ENCODE data around the gene DDAH1. TPM values are rescaled to one million over a fixed set of nuclear protein-coding genes. Genes with fewer than 3 reads are reported as not detected.

Gene DDAH1
- polyA plus RNA-seq, 1 donor from 2014 or later = 42.7 TPM

GRCh38 chr1:85433096-85433495 is 31.9 kb downstream of the DDAH1 start:
- no peak overlapping the region for H2AFZ ChIP-seq (ENCODE audit: low read depth, low read length)
- H3K9me2 ChIP-seq (ENCODE audit: insufficient read depth, low read length) = no peaks in the 10 kb centered on the region
- TF ChIP-seq POLR2AphosphoS5 (IDR thresholded peaks at IDR 0.05) = no peak
- TF ChIP-seq, protein P1, sequence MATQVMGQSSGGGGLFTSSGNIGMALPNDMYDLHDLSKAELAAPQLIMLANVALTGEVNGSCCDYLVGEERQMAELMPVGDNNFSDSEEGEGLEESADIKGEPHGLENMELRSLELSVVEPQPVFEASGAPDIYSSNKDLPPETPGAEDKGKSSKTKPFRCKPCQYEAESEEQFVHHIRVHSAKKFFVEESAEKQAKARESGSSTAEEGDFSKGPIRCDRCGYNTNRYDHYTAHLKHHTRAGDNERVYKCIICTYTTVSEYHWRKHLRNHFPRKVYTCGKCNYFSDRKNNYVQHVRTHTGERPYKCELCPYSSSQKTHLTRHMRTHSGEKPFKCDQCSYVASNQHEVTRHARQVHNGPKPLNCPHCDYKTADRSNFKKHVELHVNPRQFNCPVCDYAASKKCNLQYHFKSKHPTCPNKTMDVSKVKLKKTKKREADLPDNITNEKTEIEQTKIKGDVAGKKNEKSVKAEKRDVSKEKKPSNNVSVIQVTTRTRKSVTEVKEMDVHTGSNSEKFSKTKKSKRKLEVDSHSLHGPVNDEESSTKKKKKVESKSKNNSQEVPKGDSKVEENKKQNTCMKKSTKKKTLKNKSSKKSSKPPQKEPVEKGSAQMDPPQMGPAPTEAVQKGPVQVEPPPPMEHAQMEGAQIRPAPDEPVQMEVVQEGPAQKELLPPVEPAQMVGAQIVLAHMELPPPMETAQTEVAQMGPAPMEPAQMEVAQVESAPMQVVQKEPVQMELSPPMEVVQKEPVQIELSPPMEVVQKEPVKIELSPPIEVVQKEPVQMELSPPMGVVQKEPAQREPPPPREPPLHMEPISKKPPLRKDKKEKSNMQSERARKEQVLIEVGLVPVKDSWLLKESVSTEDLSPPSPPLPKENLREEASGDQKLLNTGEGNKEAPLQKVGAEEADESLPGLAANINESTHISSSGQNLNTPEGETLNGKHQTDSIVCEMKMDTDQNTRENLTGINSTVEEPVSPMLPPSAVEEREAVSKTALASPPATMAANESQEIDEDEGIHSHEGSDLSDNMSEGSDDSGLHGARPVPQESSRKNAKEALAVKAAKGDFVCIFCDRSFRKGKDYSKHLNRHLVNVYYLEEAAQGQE (IDR thresholded peaks at IDR 0.05; ENCODE audit: borderline replicate concordance) = no peak
- no peak for TF ChIP-seq TAF1 (IDR thresholded peaks at IDR 0.05; ENCODE audit: low read depth)
- TF ChIP-seq EZH2 (IDR thresholded peaks at IDR 0.05; ENCODE audit: borderline replicate concordance, insufficient read depth, low read length, poor library complexity, severe bottlenecking) = no peak
- TF ChIP-seq SMC3 (conservative IDR thresholded peaks at IDR 0.05; ENCODE audit: poor library complexity) = no peak
- TF ChIP-seq MXI1 (conservative IDR thresholded peaks at IDR 0.05; ENCODE audit: poor library complexity, severe bottlenecking) = no peak
- TF ChIP-seq RAD21 (conservative IDR thresholded peaks at IDR 0.05) = no peak
- no peak for TF ChIP-seq EP300 (conservative IDR thresholded peaks at IDR 0.05; ENCODE audit: poor library complexity, severe bottlenecking)
- TF ChIP-seq, protein P2, sequence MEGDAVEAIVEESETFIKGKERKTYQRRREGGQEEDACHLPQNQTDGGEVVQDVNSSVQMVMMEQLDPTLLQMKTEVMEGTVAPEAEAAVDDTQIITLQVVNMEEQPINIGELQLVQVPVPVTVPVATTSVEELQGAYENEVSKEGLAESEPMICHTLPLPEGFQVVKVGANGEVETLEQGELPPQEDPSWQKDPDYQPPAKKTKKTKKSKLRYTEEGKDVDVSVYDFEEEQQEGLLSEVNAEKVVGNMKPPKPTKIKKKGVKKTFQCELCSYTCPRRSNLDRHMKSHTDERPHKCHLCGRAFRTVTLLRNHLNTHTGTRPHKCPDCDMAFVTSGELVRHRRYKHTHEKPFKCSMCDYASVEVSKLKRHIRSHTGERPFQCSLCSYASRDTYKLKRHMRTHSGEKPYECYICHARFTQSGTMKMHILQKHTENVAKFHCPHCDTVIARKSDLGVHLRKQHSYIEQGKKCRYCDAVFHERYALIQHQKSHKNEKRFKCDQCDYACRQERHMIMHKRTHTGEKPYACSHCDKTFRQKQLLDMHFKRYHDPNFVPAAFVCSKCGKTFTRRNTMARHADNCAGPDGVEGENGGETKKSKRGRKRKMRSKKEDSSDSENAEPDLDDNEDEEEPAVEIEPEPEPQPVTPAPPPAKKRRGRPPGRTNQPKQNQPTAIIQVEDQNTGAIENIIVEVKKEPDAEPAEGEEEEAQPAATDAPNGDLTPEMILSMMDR (IDR thresholded peaks at IDR 0.05; ENCODE audit: poor library complexity, severe bottlenecking) = no peak
- no peaks in the 10 kb centered on the region for H3F3A ChIP-seq (ENCODE audit: insufficient read depth, low read length, poor library complexity, severe bottlenecking)
- no peak overlapping the region for H3K4me2 ChIP-seq (ENCODE audit: low read length)
- no peaks in the 10 kb centered on the region for H4K20me1 ChIP-seq (ENCODE audit: insufficient read depth)
- H3K9me3 ChIP-seq (ENCODE audit: low read length) = no peaks in the 10 kb centered on the region
- H3K9ac ChIP-seq (ENCODE audit: low read length) = no peak overlapping the region
- H3K79me2 ChIP-seq (replicated peaks; ENCODE audit: insufficient read depth, low read length) = peaks cover 15% of the 10 kb centered on the region
- no peaks in the 10 kb centered on the region for H3K27me3 ChIP-seq (ENCODE audit: insufficient read depth, low read depth, low read length)
- H3K36me3 ChIP-seq (ENCODE audit: insufficient read depth, low read length) = no peaks in the 10 kb centered on the region
- no peak overlapping the region for H3K4me3 ChIP-seq (ENCODE audit: low read length)
- no peak overlapping the region for H3K27ac ChIP-seq (ENCODE audit: low read length)

GRCh38 chr1:85428471-85429089 is 36.4 kb downstream of the DDAH1 start:
- H4K20me1 ChIP-seq (ENCODE audit: insufficient read depth) = no peaks in the 10 kb centered on the region
- H3F3A ChIP-seq (ENCODE audit: insufficient read depth, low read length, poor library complexity, severe bottlenecking) = no peaks in the 10 kb centered on the region
- H3K27ac ChIP-seq (ENCODE audit: low read length) = no peak overlapping the region
- H3K36me3 ChIP-seq (ENCODE audit: insufficient read depth, low read length) = no peaks in the 10 kb centered on the region
- H3K27me3 ChIP-seq (ENCODE audit: insufficient read depth, low read depth, low read length) = no peaks in the 10 kb centered on the region
- H3K4me2 ChIP-seq (ENCODE audit: low read length) = no peak overlapping the region
- no peak overlapping the region for H3K4me3 ChIP-seq (ENCODE audit: low read length)
- H3K9ac ChIP-seq (ENCODE audit: low read length) = no peak overlapping the region
- no peak overlapping the region for H2AFZ ChIP-seq (ENCODE audit: low read depth, low read length)
- H3K79me2 ChIP-seq (replicated peaks; ENCODE audit: insufficient read depth, low read length) = peaks cover 6% of the 10 kb centered on the region
- TF ChIP-seq, protein P1 (IDR thresholded peaks at IDR 0.05; ENCODE audit: borderline replicate concordance) = no peak
- TF ChIP-seq RAD21 (conservative IDR thresholded peaks at IDR 0.05) (no peak), POLR2AphosphoS5 (IDR thresholded peaks at IDR 0.05) (no peak), EP300 (conservative IDR thresholded peaks at IDR 0.05; ENCODE audit: poor library complexity, severe bottlenecking) (no peak), EZH2 (IDR thresholded peaks at IDR 0.05; ENCODE audit: borderline replicate concordance, insufficient read depth, low read length, poor library complexity, severe bottlenecking) (no peak), SMC3 (conservative IDR thresholded peaks at IDR 0.05; ENCODE audit: poor library complexity) (no peak), MXI1 (conservative IDR thresholded peaks at IDR 0.05; ENCODE audit: poor library complexity, severe bottlenecking) (no peak), TAF1 (IDR thresholded peaks at IDR 0.05; ENCODE audit: low read depth) (no peak)
- TF ChIP-seq, protein P2 (IDR thresholded peaks at IDR 0.05; ENCODE audit: poor library complexity, severe bottlenecking) = no peak
- no peaks in the 10 kb centered on the region for H3K9me3 ChIP-seq (ENCODE audit: low read length)
- no peaks in the 10 kb centered on the region for H3K9me2 ChIP-seq (ENCODE audit: insufficient read depth, low read length)

Measured in neural cell (in vitro differentiated cells).